Peyer's patch (tissue), 4 donors: ENCODE measurements around the gene COL6A5.

ENCODE experiments used
- CTCF ChIP-seq, 6 experiments: fragments of 450-650 bp in 4 of 6; fragments of 200-600 bp in 2 of 6; sonication (generic) in 1 of 6; IDR thresholded peaks; one replicate each; pipeline ENCODE4 v1.5.1; 2017 to 2019; ENCODE audit warnings: antibody characterized with exemption in 6 of 6, mild to moderate bottlenecking in 3 of 6, moderate library complexity in 1 of 6
- POLR2A ChIP-seq, 2 donors: fragments of 450-650 bp; IDR thresholded peaks; one replicate each; pipeline ENCODE4 v1.5.1; 2017; ENCODE audit warnings: antibody characterized with exemption in 2 of 2, mild to moderate bottlenecking in 2 of 2, moderate library complexity in 2 of 2

- TF ChIP-seq CTCF (IDR thresholded peaks at IDR 0.05) (no peak), POLR2A (IDR thresholded peaks at IDR 0.05) (no peak)
Measured at GRCh38 chr3:130533247-130533646, 187.8 kb downstream of the COL6A5 start.
